Erythroblast (primary cell): ENCODE measurements around the gene DDX54.

Experiments used
- GATA1 ChIP-seq: IDR thresholded peaks from 2 replicates; pipeline ENCODE4 v1.6.1; 2011; ENCODE audit warnings: low read depth, mild to moderate bottlenecking, control low read depth, low read length, moderate library complexity
- POLR2A ChIP-seq: IDR thresholded peaks from 2 replicates; pipeline ENCODE4 v1.6.1; 2011; ENCODE audit warnings: mild to moderate bottlenecking, low read length

GRCh38 chr12:113152196-113152834 is 33.0 kb downstream of the DDX54 start:
- TF ChIP-seq POLR2A = no peak
- TF ChIP-seq GATA1 = no peak
